HS-27A (cell line): Measurements from ENCODE around the gene C11orf21.

Source experiments
- DNase-seq: peaks from one replicate; pipeline ENCODE4 v3.0.0-alpha.2; 2012; ENCODE audit warnings: low read depth, missing footprints

The C11orf21 gene

GRCh38 chr11:2308713-2309112, 7.0 kb upstream of the C11orf21 start:
- DNase-seq = no peak

GRCh38 chr11:2307501-2308331, 6.0 kb upstream of the C11orf21 start:
- DNase-seq = no peak

GRCh38 chr11:2306877-2307500, 5.3 kb upstream of the C11orf21 start:
- DNase-seq = no peak

GRCh38 chr11:2306452-2306823, 4.7 kb upstream of the C11orf21 start:
- DNase-seq = no peak

GRCh38 chr11:2305788-2306451, 4.2 kb upstream of the C11orf21 start:
- no peak for DNase-seq

- no peak for DNase-seq
Measured at GRCh38 chr11:2305140-2305778, 3.5 kb upstream of the C11orf21 start.

- DNase-seq = no peak
Measured at GRCh38 chr11:2304506-2305139, 2.9 kb upstream of the C11orf21 start.

GRCh38 chr11:2303627-2304505, 2.1 kb upstream of the C11orf21 start:
- DNase-seq = no peak

GRCh38 chr11:2302896-2303626, 1.3 kb upstream of the C11orf21 start:
- DNase-seq = no peak

GRCh38 chr11:2302306-2302895, 683 bp upstream of the C11orf21 start:
- DNase-seq = no peak

- DNase-seq = no peak
Measured at GRCh38 chr11:2300936-2301630, 635 bp downstream of the C11orf21 start.

- no peak for DNase-seq
Measured at GRCh38 chr11:2300290-2300935, 1.3 kb downstream of the C11orf21 start.

GRCh38 chr11:2299773-2300172, 1.9 kb downstream of the C11orf21 start:
- DNase-seq = no peak

GRCh38 chr11:2298795-2299761, 2.6 kb downstream of the C11orf21 start:
- no peak for DNase-seq

GRCh38 chr11:2298131-2298794, 3.5 kb downstream of the C11orf21 start:
- no peak for DNase-seq

- no peak for DNase-seq
Measured at GRCh38 chr11:2297623-2298030, 4.1 kb downstream of the C11orf21 start.
